GM23338 (cell line): ENCODE measurements around the gene CDH4. TPM values are rescaled to one million over a fixed set of nuclear protein-coding genes. Genes with fewer than 3 reads are reported as not detected.

ENCODE experiments used
- ATAC-seq: fragments of 200-7000 bp; cut with Tn5 transposase; 3 replicates; pipeline ENCODE4 v1.9.1; 2020
- DNase-seq: peaks from one replicate; pipeline ENCODE4 v3.0.0-alpha.2; 2015; ENCODE audit warnings: low spot score
- H2AFZ ChIP-seq: fragments of 200-600 bp; sonication (generic); 2 replicates; pipeline ENCODE4 v1.8.0; 2016; ENCODE audit warnings: antibody characterized with exemption, mild to moderate bottlenecking, moderate library complexity
- H3F3A ChIP-seq: fragments of 200-600 bp; sonication (generic); replicated peaks from 2 replicates; pipeline ENCODE4 v1.8.0; 2017; ENCODE audit warnings: antibody characterized with exemption, mixed run types, low read depth
- H3K27ac ChIP-seq: fragments of 200-600 bp; sonication (generic); 2 replicates; pipeline ENCODE4 v1.6.1; 2016; ENCODE audit warnings: low read depth
- H3K27me3 ChIP-seq: fragments of 200-600 bp; sonication (generic); 2 replicates; pipeline ENCODE4 v1.8.0; 2016; ENCODE audit warnings: mild to moderate bottlenecking, mixed run types, moderate library complexity; ENCODE audit not compliant: insufficient read depth
- H3K36me3 ChIP-seq: fragments of 200-600 bp; sonication (generic); 2 replicates; pipeline ENCODE4 v1.8.0; 2016; ENCODE audit warnings: mild to moderate bottlenecking; ENCODE audit not compliant: insufficient read depth
- H3K4me1 ChIP-seq: fragments of 200-600 bp; sonication (generic); 2 replicates; pipeline ENCODE4 v1.8.0; 2016; ENCODE audit warnings: mild to moderate bottlenecking, moderate library complexity; ENCODE audit not compliant: insufficient read depth
- H3K4me2 ChIP-seq: fragments of 200-600 bp; sonication (generic); 2 replicates; pipeline ENCODE4 v1.7.1; 2017; ENCODE audit warnings: mixed run types
- H3K4me3 ChIP-seq: fragments of 200-600 bp; sonication (generic); 2 replicates; pipeline ENCODE4 v1.6.1; 2016; ENCODE audit warnings: mixed run types
- H3K79me2 ChIP-seq: fragments of 200-600 bp; sonication (generic); replicated peaks from 2 replicates; pipeline ENCODE4 v1.8.0; 2017; ENCODE audit warnings: mild to moderate bottlenecking; ENCODE audit not compliant: insufficient read depth
- H3K9me2 ChIP-seq: fragments of 200-600 bp; sonication (generic); 2 replicates; pipeline ENCODE4 v1.8.0; 2017; ENCODE audit not compliant: insufficient read depth
- H4K20me1 ChIP-seq: fragments of 200-600 bp; sonication (generic); replicated peaks from 2 replicates; pipeline ENCODE4 v1.8.0; 2017; ENCODE audit warnings: mild to moderate bottlenecking; ENCODE audit not compliant: insufficient read depth
- H3K27ac Mint-ChIP-seq: 2 replicates; pipeline ENCODE4 v1.8.0; 2020; ENCODE audit warnings: inconsistent platforms, mild to moderate bottlenecking, moderate library complexity, mixed read lengths
- H3K27me3 Mint-ChIP-seq: 3 replicates; pipeline ENCODE4 v1.8.0; 2022; ENCODE audit warnings: low read depth, mild to moderate bottlenecking, moderate library complexity, mixed read lengths, inconsistent platforms; ENCODE audit not compliant: insufficient read depth, poor library complexity
- H3K36me3 Mint-ChIP-seq: 3 replicates; pipeline ENCODE4 v1.8.0; 2021; ENCODE audit warnings: low read depth, mild to moderate bottlenecking, inconsistent platforms, moderate library complexity, mixed read lengths
- H3K4me1 Mint-ChIP-seq: 3 replicates; pipeline ENCODE4 v1.8.0; 2020; ENCODE audit warnings: mild to moderate bottlenecking, inconsistent platforms, mixed read lengths
- H3K4me3 Mint-ChIP-seq: 3 replicates; pipeline ENCODE4 v1.8.0; 2021; ENCODE audit warnings: moderate library complexity, mild to moderate bottlenecking, inconsistent platforms, mixed read lengths
- H3K9me3 Mint-ChIP-seq: 3 replicates; pipeline ENCODE4 v1.8.0; 2020; ENCODE audit warnings: moderate library complexity, mild to moderate bottlenecking, inconsistent platforms, mixed read lengths
- NANOG ChIP-seq: IDR thresholded peaks from 2 replicates; pipeline ENCODE4 v1.6.1; 2016; ENCODE audit warnings: antibody characterized with exemption, borderline replicate concordance
- ZNF331 ChIP-seq: fragments of 250-450 bp; sonication (Bioruptor Pico); IDR thresholded peaks from 2 replicates; pipeline ENCODE4 v1.5.0; 2020; ENCODE audit warnings: low read depth, mild to moderate bottlenecking, moderate library complexity
- ZNF462 ChIP-seq: fragments of 250-450 bp; sonication (Bioruptor Pico); IDR thresholded peaks from 2 replicates; pipeline ENCODE4 v1.5.0; 2020; ENCODE audit warnings: mild to moderate bottlenecking, moderate library complexity
- polyA plus RNA-seq: library from polyadenylated mRNA; unstranded; fragments of >200 nt; fragmentation: Nextera tagmentation; extraction: Ambion mirVana; gene quantifications from 2 replicates; pipeline ENCODE4 v1.2.1, GENCODE V29; 2016
- total RNA-seq: library from RNA; depleted of rRNA; stranded (reverse); fragments of >200 nt; shearing (Covaris generic); gene quantifications from 2 replicates; pipeline ENCODE4 v1.2.3, GENCODE V29; 2014
- TF ChIP-seq, protein P1 (sequence below): IDR thresholded peaks from 2 replicates; pipeline ENCODE4 v1.6.1; 2016; ENCODE audit warnings: antibody characterized with exemption
- TF ChIP-seq, protein P2 (sequence below), 2 experiments: fragments of 200-600 bp in 1 of 2; sonication (generic) in 1 of 2; conservative IDR thresholded peaks; 2 replicates each; pipeline versions ENCODE4 v1.5.1 to v1.6.1; 2016 to 2017; ENCODE audit warnings: antibody characterized with exemption in 2 of 2, low read depth in 2 of 2, mild to moderate bottlenecking in 2 of 2, moderate library complexity in 1 of 2
- TF ChIP-seq, protein P3 (sequence below): IDR thresholded peaks from one replicate; pipeline ENCODE4 v1.6.1; 2018; ENCODE audit warnings: antibody characterized with exemption; ENCODE audit not compliant: unreplicated experiment

The CDH4 gene
- total and polyA plus RNA-seq, 2 experiments from 2014 or later = 1.2 to 4.2 TPM

GRCh38 chr20:61611401-61612180, 359.5 kb downstream of the CDH4 start (continued):
- TF ChIP-seq ZNF462 (CRISPR knock-in tag) (no peak), NANOG (no peak)

- no peak overlapping the region for H3K4me3 Mint-ChIP-seq
- peaks cover 3% of the 10 kb centered on the region; the same call in 1 of the 3 replicates for H3K36me3 Mint-ChIP-seq
- Histone ChIP-seq H2AFZ (no peak overlapping the region), H3K27ac (no peak overlapping the region), H3K36me3 (no peaks in the 10 kb centered on the region), H3F3A (no peaks in the 10 kb centered on the region), H3K4me1 (no peaks in the 10 kb centered on the region), H3K4me3 (no peak overlapping the region), H3K79me2 (no peaks in the 10 kb centered on the region), H3K9me2 (no peaks in the 10 kb centered on the region), H3K4me2 (no peak overlapping the region), H4K20me1 (no peaks in the 10 kb centered on the region), H3K27me3 (no peaks in the 10 kb centered on the region)
- DNase-seq (no peak), ATAC-seq (no peak)
- H3K27ac Mint-ChIP-seq = no peak overlapping the region
- H3K27me3 Mint-ChIP-seq = peaks cover 16% of the 10 kb centered on the region
- peaks cover 33% of the 10 kb centered on the region for H3K9me3 Mint-ChIP-seq
- H3K4me1 Mint-ChIP-seq = no peaks in the 10 kb centered on the region
- TF ChIP-seq ZNF331 = no peak
- TF ChIP-seq, protein P1, sequence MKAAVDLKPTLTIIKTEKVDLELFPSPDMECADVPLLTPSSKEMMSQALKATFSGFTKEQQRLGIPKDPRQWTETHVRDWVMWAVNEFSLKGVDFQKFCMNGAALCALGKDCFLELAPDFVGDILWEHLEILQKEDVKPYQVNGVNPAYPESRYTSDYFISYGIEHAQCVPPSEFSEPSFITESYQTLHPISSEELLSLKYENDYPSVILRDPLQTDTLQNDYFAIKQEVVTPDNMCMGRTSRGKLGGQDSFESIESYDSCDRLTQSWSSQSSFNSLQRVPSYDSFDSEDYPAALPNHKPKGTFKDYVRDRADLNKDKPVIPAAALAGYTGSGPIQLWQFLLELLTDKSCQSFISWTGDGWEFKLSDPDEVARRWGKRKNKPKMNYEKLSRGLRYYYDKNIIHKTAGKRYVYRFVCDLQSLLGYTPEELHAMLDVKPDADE = no peak
- TF ChIP-seq, protein P2, sequence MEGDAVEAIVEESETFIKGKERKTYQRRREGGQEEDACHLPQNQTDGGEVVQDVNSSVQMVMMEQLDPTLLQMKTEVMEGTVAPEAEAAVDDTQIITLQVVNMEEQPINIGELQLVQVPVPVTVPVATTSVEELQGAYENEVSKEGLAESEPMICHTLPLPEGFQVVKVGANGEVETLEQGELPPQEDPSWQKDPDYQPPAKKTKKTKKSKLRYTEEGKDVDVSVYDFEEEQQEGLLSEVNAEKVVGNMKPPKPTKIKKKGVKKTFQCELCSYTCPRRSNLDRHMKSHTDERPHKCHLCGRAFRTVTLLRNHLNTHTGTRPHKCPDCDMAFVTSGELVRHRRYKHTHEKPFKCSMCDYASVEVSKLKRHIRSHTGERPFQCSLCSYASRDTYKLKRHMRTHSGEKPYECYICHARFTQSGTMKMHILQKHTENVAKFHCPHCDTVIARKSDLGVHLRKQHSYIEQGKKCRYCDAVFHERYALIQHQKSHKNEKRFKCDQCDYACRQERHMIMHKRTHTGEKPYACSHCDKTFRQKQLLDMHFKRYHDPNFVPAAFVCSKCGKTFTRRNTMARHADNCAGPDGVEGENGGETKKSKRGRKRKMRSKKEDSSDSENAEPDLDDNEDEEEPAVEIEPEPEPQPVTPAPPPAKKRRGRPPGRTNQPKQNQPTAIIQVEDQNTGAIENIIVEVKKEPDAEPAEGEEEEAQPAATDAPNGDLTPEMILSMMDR (conservative IDR thresholded peaks at IDR 0.05; ENCODE audit: low read depth in 2 of 2) = no peak
- no peak for TF ChIP-seq NANOG
- TF ChIP-seq, protein P3, sequence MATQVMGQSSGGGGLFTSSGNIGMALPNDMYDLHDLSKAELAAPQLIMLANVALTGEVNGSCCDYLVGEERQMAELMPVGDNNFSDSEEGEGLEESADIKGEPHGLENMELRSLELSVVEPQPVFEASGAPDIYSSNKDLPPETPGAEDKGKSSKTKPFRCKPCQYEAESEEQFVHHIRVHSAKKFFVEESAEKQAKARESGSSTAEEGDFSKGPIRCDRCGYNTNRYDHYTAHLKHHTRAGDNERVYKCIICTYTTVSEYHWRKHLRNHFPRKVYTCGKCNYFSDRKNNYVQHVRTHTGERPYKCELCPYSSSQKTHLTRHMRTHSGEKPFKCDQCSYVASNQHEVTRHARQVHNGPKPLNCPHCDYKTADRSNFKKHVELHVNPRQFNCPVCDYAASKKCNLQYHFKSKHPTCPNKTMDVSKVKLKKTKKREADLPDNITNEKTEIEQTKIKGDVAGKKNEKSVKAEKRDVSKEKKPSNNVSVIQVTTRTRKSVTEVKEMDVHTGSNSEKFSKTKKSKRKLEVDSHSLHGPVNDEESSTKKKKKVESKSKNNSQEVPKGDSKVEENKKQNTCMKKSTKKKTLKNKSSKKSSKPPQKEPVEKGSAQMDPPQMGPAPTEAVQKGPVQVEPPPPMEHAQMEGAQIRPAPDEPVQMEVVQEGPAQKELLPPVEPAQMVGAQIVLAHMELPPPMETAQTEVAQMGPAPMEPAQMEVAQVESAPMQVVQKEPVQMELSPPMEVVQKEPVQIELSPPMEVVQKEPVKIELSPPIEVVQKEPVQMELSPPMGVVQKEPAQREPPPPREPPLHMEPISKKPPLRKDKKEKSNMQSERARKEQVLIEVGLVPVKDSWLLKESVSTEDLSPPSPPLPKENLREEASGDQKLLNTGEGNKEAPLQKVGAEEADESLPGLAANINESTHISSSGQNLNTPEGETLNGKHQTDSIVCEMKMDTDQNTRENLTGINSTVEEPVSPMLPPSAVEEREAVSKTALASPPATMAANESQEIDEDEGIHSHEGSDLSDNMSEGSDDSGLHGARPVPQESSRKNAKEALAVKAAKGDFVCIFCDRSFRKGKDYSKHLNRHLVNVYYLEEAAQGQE = no peak
Observed at GRCh38 chr20:61613917-61614705, 362.1 kb downstream of the CDH4 start.
